ENCODE results near the gene CDKL4. TPM values are rescaled to one million over a fixed set of nuclear protein-coding genes. Genes with fewer than 3 reads are reported as not detected.
"Not testable (repeated sequence)": the region's sequence is repeated elsewhere in the genome, so short reads cannot be mapped to it uniquely, and the experiment has no call there.

CDKL4 gene
- total RNA-seq, 2 donors from 2014 or later: 0.30 TPM; not detected in 1

- no peak for ATAC-seq (replicated peaks in 1 of 2)
- H3K27ac Mint-ChIP-seq: no peak overlapping the region
- DNase-seq: no peak
- H3K4me3 Mint-ChIP-seq: no peak overlapping the region
- H3K27me3 Mint-ChIP-seq (ENCODE audit: low read depth): no peaks in the 10 kb centered on the region
- peaks cover 0 to 4% of the 10 kb centered on the region in 2 donors for H3K9me3 Mint-ChIP-seq
- H3K4me1 Mint-ChIP-seq (ENCODE audit: low read depth): peaks cover 68% of the 10 kb centered on the region
- H3K36me3 Mint-ChIP-seq (ENCODE audit: insufficient read depth in 2 of 2): peaks cover 0 to 8% of the 10 kb centered on the region in 2 donors
These were observed 19.9 kb downstream of the CDKL4 start for GRCh38 chr2:39223909-39224308.

- no peaks in the 10 kb centered on the region for H3K27me3 Mint-ChIP-seq (ENCODE audit: low read depth)
- H3K36me3 Mint-ChIP-seq (ENCODE audit: insufficient read depth in 2 of 2): peaks cover 0 to 8% of the 10 kb centered on the region in 2 donors
- H3K4me1 Mint-ChIP-seq (ENCODE audit: low read depth): peaks cover 68% of the 10 kb centered on the region
These were observed 22.3 kb downstream of the CDKL4 start for GRCh38 chr2:39221459-39221858.

GRCh38 chr2:39220136-39220535, 23.6 kb downstream of the CDKL4 start:
- Mint-ChIP-seq H3K27me3 (ENCODE audit: low read depth) (no peaks in the 10 kb centered on the region), H3K9me3 (peaks cover 0 to 4% of the 10 kb centered on the region in 2 donors), H3K36me3 (ENCODE audit: insufficient read depth in 2 of 2) (peaks cover 0 to 8% of the 10 kb centered on the region in 2 donors), H3K27ac (no peak overlapping the region), H3K4me1 (ENCODE audit: low read depth) (peaks cover 68% of the 10 kb centered on the region), H3K4me3 (peak overlapping the region in 1 of 2 donors; percentile 36)
- ATAC-seq (replicated peaks in 1 of 2): no peak
- DNase-seq: no peak

More at GRCh38 chr2:39221459-39221858, 22.3 kb downstream of the CDKL4 start:
- DNase-seq (no peak), ATAC-seq (replicated peaks in 1 of 2) (no peak)
- no peak overlapping the region for H3K27ac Mint-ChIP-seq
- no peak overlapping the region for H3K4me3 Mint-ChIP-seq
- peaks cover 0 to 4% of the 10 kb centered on the region in 2 donors for H3K9me3 Mint-ChIP-seq

GRCh38 chr2:39218391-39218790, 25.4 kb downstream of the CDKL4 start:
- Mint-ChIP-seq H3K36me3 (ENCODE audit: insufficient read depth in 2 of 2) (peaks cover 0 to 9% of the 10 kb centered on the region in 2 donors), H3K27ac (peak overlapping the region; percentile 90), H3K27me3 (ENCODE audit: low read depth) (no peaks in the 10 kb centered on the region), H3K9me3 (peaks cover 0 to 4% of the 10 kb centered on the region in 2 donors), H3K4me1 (ENCODE audit: low read depth) (peaks cover 73% of the 10 kb centered on the region), H3K4me3 (peak overlapping the region; percentile 51 to 70)
- DNase-seq: peak; percentile 51 to 58
- ATAC-seq (replicated peaks in 1 of 2): peak; percentile 14 to 18

GRCh38 chr2:39217192-39217550, 26.6 kb downstream of the CDKL4 start:
- no peak for DNase-seq

GRCh38 chr2:39216346-39217191, 27.2 kb downstream of the CDKL4 start:
- H3K4me1 Mint-ChIP-seq (ENCODE audit: low read depth): peaks cover 81% of the 10 kb centered on the region
- H3K4me3 Mint-ChIP-seq: peak overlapping the region; percentile 51 to 77
- H3K27me3 Mint-ChIP-seq (ENCODE audit: low read depth): no peaks in the 10 kb centered on the region
- ATAC-seq (replicated peaks in 1 of 2) (peak; percentile 79 to 84), DNase-seq (peak; percentile 79 to 85)
- H3K9me3 Mint-ChIP-seq: peaks cover 0 to under 1% of the 10 kb centered on the region in 2 donors
- H3K36me3 Mint-ChIP-seq (ENCODE audit: insufficient read depth in 2 of 2): peaks cover 0 to 7% of the 10 kb centered on the region in 2 donors
- peak overlapping the region; percentile 55 for H3K27ac Mint-ChIP-seq

More at GRCh38 chr2:39217192-39217550, 26.6 kb downstream of the CDKL4 start:
- Mint-ChIP-seq H3K4me3 (peak overlapping the region; percentile 51 to 77), H3K9me3 (peaks cover 0 to 4% of the 10 kb centered on the region in 2 donors), H3K4me1 (ENCODE audit: low read depth) (peaks cover 79% of the 10 kb centered on the region), H3K36me3 (ENCODE audit: insufficient read depth in 2 of 2) (peaks cover 0 to 11% of the 10 kb centered on the region in 2 donors), H3K27ac (peak overlapping the region; percentile 55), H3K27me3 (ENCODE audit: low read depth) (no peaks in the 10 kb centered on the region)
- peak; percentile 87 to 91 for ATAC-seq (replicated peaks in 1 of 2)

GRCh38 chr2:39215545-39215944, 28.2 kb downstream of the CDKL4 start:
- H3K36me3 Mint-ChIP-seq (ENCODE audit: insufficient read depth in 2 of 2): peaks cover 0 to 7% of the 10 kb centered on the region in 2 donors
- peaks cover 86% of the 10 kb centered on the region for H3K4me1 Mint-ChIP-seq (ENCODE audit: low read depth)
- peaks cover 0 to 1% of the 10 kb centered on the region in 2 donors for H3K9me3 Mint-ChIP-seq
- H3K27me3 Mint-ChIP-seq (ENCODE audit: low read depth): no peaks in the 10 kb centered on the region
- peak; percentile 17 to 33 for ATAC-seq (replicated peaks in 1 of 2)
- peak in 1 of 2 donors; percentile 21 for DNase-seq
- peak overlapping the region in 1 of 2 donors; percentile 51 for H3K4me3 Mint-ChIP-seq
- H3K27ac Mint-ChIP-seq: peak overlapping the region; percentile 55

GRCh38 chr2:39213015-39213414, 30.8 kb downstream of the CDKL4 start:
- peak overlapping the region in 1 of 2 donors; percentile 10 for H3K4me3 Mint-ChIP-seq
- peaks cover 0 to 5% of the 10 kb centered on the region in 2 donors for H3K36me3 Mint-ChIP-seq (ENCODE audit: insufficient read depth in 2 of 2)
- DNase-seq (no peak), ATAC-seq (replicated peaks in 1 of 2) (no peak)
- H3K4me1 Mint-ChIP-seq (ENCODE audit: low read depth): peaks cover 65% of the 10 kb centered on the region
- no peak overlapping the region for H3K27ac Mint-ChIP-seq
- no peaks in the 10 kb centered on the region for H3K27me3 Mint-ChIP-seq (ENCODE audit: low read depth)
- H3K9me3 Mint-ChIP-seq: peaks cover 0 to 1% of the 10 kb centered on the region in 2 donors

- H3K4me1 Mint-ChIP-seq (ENCODE audit: low read depth): peaks cover 44% of the 10 kb centered on the region
- no peak for ATAC-seq (replicated peaks in 1 of 2)
- H3K36me3 Mint-ChIP-seq (ENCODE audit: insufficient read depth in 2 of 2): peaks cover 0 to 5% of the 10 kb centered on the region in 2 donors
- peak overlapping the region in 1 of 2 donors; percentile 3 for H3K4me3 Mint-ChIP-seq
- no peak overlapping the region for H3K27ac Mint-ChIP-seq
- no peaks in the 10 kb centered on the region for H3K27me3 Mint-ChIP-seq (ENCODE audit: low read depth)
- peaks cover 0 to 1% of the 10 kb centered on the region in 2 donors for H3K9me3 Mint-ChIP-seq
- no peak for DNase-seq
These were observed 32.9 kb downstream of the CDKL4 start for GRCh38 chr2:39210846-39211245.

GRCh38 chr2:39203382-39203781, 40.4 kb downstream of the CDKL4 start:
- ATAC-seq (replicated peaks in 1 of 2): no peak
- H3K4me1 Mint-ChIP-seq (ENCODE audit: low read depth): peaks cover 21% of the 10 kb centered on the region
- no peak overlapping the region for H3K27ac Mint-ChIP-seq
- peaks cover 8 to 10% of the 10 kb centered on the region in 2 donors for H3K9me3 Mint-ChIP-seq
- H3K36me3 Mint-ChIP-seq (ENCODE audit: insufficient read depth in 2 of 2): peaks cover 6 to 17% of the 10 kb centered on the region in 2 donors
- H3K4me3 Mint-ChIP-seq: no peak overlapping the region
- DNase-seq: no peak
- no peaks in the 10 kb centered on the region for H3K27me3 Mint-ChIP-seq (ENCODE audit: low read depth)

- Mint-ChIP-seq H3K9me3 (peaks cover 10% of the 10 kb centered on the region in 2 donors), H3K36me3 (ENCODE audit: insufficient read depth in 2 of 2) (peaks cover 8 to 17% of the 10 kb centered on the region in 2 donors), H3K4me3 (peak overlapping the region in 1 of 2 donors; percentile 53), H3K27ac (no peak overlapping the region), H3K27me3 (ENCODE audit: low read depth) (no peaks in the 10 kb centered on the region), H3K4me1 (ENCODE audit: low read depth) (peaks cover 21% of the 10 kb centered on the region)
- peak; percentile 76 to 78 for ATAC-seq (replicated peaks in 1 of 2)
- DNase-seq: no peak
These were observed 41.0 kb downstream of the CDKL4 start for GRCh38 chr2:39202639-39203369.

- H3K4me3 Mint-ChIP-seq; H3K27me3 Mint-ChIP-seq (ENCODE audit: low read depth); H3K4me1 Mint-ChIP-seq (ENCODE audit: low read depth); H3K27ac Mint-ChIP-seq; DNase-seq; ATAC-seq (replicated peaks in 1 of 2): not testable (repeated sequence)
- Mint-ChIP-seq H3K36me3 (ENCODE audit: insufficient read depth in 2 of 2) (peaks cover 14 to 25% of the 10 kb centered on the region in 2 donors), H3K9me3 (peaks cover 13 to 20% of the 10 kb centered on the region in 2 donors)
These were observed 46.8 kb downstream of the CDKL4 start for GRCh38 chr2:39197003-39197402.

GRCh38 chr2:39194686-39195085, 49.1 kb downstream of the CDKL4 start:
- no peak for ATAC-seq (replicated peaks in 1 of 2)
- no peaks in the 10 kb centered on the region for H3K4me1 Mint-ChIP-seq (ENCODE audit: low read depth)

More at GRCh38 chr2:39194686-39195085, 49.1 kb downstream of the CDKL4 start:
- Mint-ChIP-seq H3K9me3 (peaks cover 9 to 14% of the 10 kb centered on the region in 2 donors), H3K27me3 (ENCODE audit: low read depth) (no peaks in the 10 kb centered on the region), H3K27ac (no peak overlapping the region), H3K36me3 (ENCODE audit: insufficient read depth in 2 of 2) (peaks cover 11 to 12% of the 10 kb centered on the region in 2 donors), H3K4me3 (no peak overlapping the region)
- no peak for DNase-seq
